ENCODE results near the gene ARHGAP10.

ARHGAP10 gene

GRCh38 chr4:147733716-147734344, 1.9 kb downstream of the ARHGAP10 start:
- no peak for DNase-seq

- no peak for DNase-seq
Measured at GRCh38 chr4:147734496-147734895, 2.6 kb downstream of the ARHGAP10 start.

- DNase-seq, result no peak
Measured at GRCh38 chr4:147735413-147736301, 3.8 kb downstream of the ARHGAP10 start.

DNA sequence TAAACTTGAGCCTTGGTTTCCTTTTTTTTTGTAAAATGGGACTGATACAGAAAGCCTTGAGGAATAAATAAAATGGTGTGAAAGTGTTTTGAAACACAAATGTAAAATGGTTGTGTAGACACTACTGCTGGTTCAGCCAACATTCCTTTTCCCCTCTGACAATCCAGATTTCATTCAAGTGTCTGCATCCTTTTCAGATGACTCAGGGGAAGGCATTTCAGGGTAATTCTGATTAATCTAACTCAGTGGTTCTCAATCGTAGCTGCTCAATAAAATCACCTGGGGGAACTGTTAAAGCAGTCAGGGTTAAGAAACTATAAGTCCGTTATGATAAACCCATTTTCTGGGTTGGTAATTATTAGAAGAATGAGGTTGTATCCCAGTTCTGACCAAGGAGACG, 4.6 kb downstream of the ARHGAP10 start:
- no peak for DNase-seq

DNA sequence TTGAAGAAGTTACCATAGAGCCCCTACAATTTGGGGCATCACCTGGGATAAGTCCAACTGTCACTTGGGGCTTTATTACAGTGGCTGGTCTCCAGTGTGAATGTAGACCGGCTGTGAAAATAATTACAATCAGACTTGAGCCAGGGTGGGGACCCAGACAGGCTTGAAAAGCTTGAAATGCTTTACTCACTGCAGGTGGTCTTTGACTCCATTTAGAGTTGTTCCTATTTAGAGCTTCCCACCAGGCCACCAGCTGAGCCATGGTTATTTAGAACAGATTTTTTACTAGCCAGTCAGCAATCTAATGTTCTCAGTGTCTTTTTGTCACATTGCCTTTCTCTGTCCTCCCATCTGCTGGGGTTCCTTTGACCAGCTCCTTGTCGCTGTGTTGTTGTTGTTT, 5.7 kb downstream of the ARHGAP10 start:
- DNase-seq, result no peak

- DNase-seq, result no peak
Measured at GRCh38 chr4:147739239-147739823, 7.4 kb downstream of the ARHGAP10 start.

DNA sequence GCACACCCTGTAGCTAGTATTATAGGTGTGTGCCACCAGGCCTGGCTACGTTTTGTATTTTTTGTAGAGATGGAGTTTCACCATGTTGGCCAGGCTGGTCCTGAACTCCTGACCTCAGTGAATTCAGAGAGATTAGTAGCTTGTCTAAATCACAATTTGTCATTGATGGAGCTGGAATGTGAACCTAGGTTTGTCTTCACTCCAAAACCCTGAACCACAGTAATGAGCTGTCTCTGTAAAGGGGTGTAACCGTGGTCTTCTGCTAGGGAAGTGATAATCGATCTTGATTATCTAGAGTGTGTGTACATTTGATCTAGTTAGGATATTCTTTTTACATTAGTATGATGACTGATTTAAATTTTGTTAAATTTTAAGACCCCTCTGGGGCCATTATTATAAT, 8.3 kb downstream of the ARHGAP10 start:
- DNase-seq, result no peak

DNA sequence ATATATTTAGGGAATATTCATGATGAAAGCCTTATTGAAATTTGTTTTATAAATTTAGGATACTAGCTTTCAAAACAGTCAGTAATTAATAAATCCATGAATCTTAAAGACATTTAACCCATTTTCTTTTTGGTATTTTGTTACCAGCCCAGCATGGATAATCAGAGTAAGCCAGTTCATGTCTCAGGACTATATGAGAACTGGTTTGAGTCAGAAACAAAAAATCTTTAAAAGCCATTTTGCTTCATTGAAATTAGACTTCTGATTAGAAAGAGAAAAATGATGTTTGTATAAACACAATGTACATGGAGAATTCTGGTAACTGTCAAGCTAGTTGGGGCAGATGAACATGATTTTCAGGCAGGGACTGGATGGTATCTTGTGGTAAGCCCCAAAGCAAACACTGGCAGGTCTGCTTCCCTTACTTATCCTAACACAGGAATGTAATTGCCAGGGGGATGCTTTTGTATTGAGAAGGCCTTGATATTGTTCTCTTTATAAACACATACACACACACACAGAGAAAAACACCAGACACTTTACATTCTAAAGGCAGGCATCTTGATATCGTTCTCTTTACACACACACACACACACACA, 9.4 kb downstream of the ARHGAP10 start:
- DNase-seq, result no peak

DNA sequence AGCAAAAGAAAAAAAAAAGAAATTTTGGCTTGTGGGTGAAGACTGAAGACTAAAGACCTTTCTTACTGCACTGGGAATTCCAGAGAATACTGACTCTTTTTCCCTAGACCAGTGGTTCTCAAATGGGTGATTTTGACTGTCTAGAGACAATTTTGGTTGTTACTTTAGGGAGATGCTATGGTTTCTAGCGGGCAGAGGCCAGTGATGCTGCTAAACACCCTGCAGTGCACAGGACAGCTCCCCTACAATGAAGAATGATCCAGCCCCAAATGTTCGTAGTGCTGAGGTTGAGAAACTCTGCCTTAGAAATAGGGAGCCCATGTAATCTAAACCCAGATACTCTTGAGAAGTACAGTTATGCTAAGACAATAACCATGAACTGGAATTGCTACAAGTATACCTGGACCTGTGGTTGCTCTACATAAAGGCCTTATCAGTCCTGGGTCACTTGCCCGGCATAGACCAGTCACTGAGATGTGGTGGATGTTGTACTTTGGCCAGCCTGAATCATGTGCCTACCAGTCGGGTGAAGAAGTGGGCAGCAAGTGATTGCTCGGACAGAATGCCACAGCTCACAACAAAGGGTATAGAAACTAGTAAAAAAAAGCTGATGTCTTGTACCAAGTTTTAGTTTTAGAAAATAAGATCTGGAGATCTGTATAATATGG, 16.0 kb downstream of the ARHGAP10 start:
- DNase-seq, result no peak

DNA sequence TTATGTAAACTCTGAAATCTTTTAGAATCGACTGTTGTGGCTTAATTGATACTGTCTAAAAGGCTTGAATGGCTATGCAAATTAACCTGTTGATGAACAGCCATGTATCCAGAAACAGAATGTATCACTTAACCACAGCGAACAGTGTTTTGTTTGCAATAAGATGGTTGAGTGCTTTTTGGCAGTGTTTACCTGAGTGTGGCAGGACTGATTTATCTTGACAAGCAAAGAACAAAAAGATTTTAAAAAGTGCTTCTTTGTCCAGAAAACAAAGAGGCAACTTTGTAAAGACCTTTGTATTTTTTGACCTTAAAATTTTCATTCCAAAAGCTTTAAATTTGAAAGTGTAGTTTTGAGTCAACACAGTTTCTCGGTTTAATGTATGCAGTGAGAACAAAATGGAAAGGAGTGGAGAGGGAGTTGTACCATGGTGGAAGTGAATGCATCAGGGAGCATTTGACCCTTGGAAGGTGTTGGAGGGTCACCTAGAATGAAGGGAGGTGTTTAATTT, 18.0 kb downstream of the ARHGAP10 start:
- DNase-seq, result no peak

- DNase-seq, result no peak
Measured at GRCh38 chr4:147753047-147753446, 21.2 kb downstream of the ARHGAP10 start.

GRCh38 chr4:147754037-147754445, 22.2 kb downstream of the ARHGAP10 start:
- no peak for DNase-seq

- DNase-seq, result no peak
Measured at GRCh38 chr4:147755561-147756295, 23.8 kb downstream of the ARHGAP10 start.

DNA sequence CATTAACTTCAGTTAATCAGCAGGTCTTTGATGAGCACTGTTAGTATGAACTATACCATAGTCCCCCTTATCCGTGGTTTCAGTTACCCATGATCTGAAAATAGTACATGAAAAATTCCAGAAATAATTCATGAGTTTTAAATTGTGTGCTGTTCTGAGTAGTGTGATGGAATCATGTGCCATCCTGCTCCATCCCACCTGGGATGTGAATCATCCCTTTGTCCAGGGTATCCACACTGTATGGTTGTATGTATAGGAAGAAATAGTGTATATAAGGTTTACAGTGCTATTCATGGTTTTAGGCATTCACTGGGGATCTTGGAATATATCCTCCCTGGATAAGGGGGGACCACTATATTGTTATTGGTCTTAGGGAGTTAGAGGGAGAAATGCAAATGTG, 24.5 kb downstream of the ARHGAP10 start:
- no peak for DNase-seq

DNA sequence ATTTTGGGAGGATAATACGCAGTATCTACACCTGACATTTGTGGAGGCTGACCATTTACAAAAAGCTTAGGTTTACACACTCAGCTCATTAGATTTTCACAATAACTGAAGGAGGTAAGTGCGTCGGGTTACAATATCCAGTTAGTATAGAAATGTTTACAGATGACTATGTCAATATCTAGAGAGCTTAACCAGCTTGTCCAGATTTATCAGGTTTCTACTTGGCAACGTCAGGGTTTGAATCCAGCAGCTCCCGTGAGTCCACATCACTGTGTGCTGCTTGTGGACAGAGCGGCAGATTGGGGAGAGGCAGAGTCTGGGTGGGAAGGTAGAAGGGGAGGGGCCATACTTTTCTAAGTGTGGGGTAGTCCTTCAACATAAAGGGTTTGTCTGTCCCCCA, 28.3 kb downstream of the ARHGAP10 start:
- no peak for DNase-seq

- no peak for DNase-seq
Measured at GRCh38 chr4:147760695-147761094, 28.8 kb downstream of the ARHGAP10 start.

- DNase-seq, result no peak
Measured at GRCh38 chr4:147761218-147761883, 29.5 kb downstream of the ARHGAP10 start.

GRCh38 chr4:147764337-147764736, 32.4 kb downstream of the ARHGAP10 start:
- DNase-seq, result no peak

- DNase-seq, result no peak
Measured at GRCh38 chr4:147765121-147765529, 33.2 kb downstream of the ARHGAP10 start.

DNA sequence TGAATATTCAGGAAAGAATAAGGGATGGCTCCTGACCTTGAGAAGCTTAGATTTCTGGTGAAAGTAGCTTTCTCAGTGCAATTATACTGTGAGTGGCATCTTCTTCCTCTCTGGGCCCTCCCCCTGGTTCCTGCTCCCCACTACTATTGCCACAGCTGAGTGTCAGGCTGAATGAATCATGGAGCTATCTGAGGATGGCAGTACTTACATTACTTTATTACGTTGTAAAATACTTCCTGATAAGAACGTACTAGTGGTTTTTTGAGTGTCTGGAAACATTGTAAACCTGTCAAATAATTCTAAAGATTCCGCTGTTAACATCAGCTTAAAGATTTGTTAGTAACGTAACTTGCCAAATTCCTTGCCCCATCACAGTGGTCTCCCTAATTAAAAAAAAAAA, 36.2 kb downstream of the ARHGAP10 start:
- no peak for DNase-seq

- no peak for DNase-seq
Measured at GRCh38 chr4:147769386-147769785, 37.5 kb downstream of the ARHGAP10 start.

All from CD4-positive, alpha-beta T cell treated with Interleukin-17A for 4 hours (primary cell).